PC-9 (cell line): ENCODE results near the gene PSMD6. TPM values are rescaled to one million over a fixed set of nuclear protein-coding genes. Genes with fewer than 3 reads are reported as not detected.

Source experiments
- BruUV-seq: library from RNA; stranded (reverse); fragments of 400-500 nt; replicated peaks from 2 replicates; lab custom pipeline; 2021; lab: Mats Ljungman, UMichigan
- CTCF ChIA-PET: fragments of 300-600 bp; sonication (Branson Sonifier 250); formaldehyde crosslinking; loops from one replicate; lab custom pipeline; 2022; ENCODE audit warnings: antibody characterized with exemption; lab: Charles Lee
- POLR2A ChIA-PET: fragments of 300-600 bp; sonication (Branson Sonifier 250); formaldehyde crosslinking; loops from one replicate; lab custom pipeline; 2022; ENCODE audit warnings: antibody characterized with exemption; ENCODE audit not compliant: unreplicated experiment; lab: Charles Lee
- DNase-seq, 2 experiments: peaks; one replicate each; pipeline versions ENCODE4 v3.0.0 to v3.0.0-alpha.2; 2015 to 2022; ENCODE audit warnings: mixed read lengths in 1 of 2
- H2AFZ ChIP-seq: fragments of 200-600 bp; sonication (generic); 2 replicates; pipeline ENCODE4 v1.8.1; 2017; ENCODE audit warnings: antibody characterized with exemption
- H3F3A ChIP-seq: fragments of 200-600 bp; sonication (generic); 2 replicates; pipeline ENCODE4 v1.8.1; 2017; ENCODE audit warnings: antibody characterized with exemption, mild to moderate bottlenecking, low read depth; ENCODE audit not compliant: insufficient read depth
- H3K27ac ChIP-seq: fragments of 200-600 bp; sonication (generic); 2 replicates; pipeline ENCODE4 v1.6.1; 2016; ENCODE audit warnings: mixed run types
- H3K27me3 ChIP-seq: fragments of 200-600 bp; sonication (generic); 2 replicates; pipeline ENCODE4 v1.6.1; 2016; ENCODE audit warnings: low read depth, mixed run types; ENCODE audit not compliant: insufficient read depth
- H3K36me3 ChIP-seq: fragments of 200-600 bp; sonication (generic); 2 replicates; pipeline ENCODE4 v1.6.1; 2016; ENCODE audit warnings: low read depth, mixed run types
- H3K4me1 ChIP-seq: fragments of 200-600 bp; sonication (generic); replicated peaks from 2 replicates; pipeline ENCODE4 v1.6.1; 2016; ENCODE audit warnings: mixed run types; ENCODE audit not compliant: insufficient read depth
- H3K4me2 ChIP-seq: fragments of 200-600 bp; sonication (generic); 2 replicates; pipeline ENCODE4 v1.6.1; 2017; ENCODE audit warnings: mixed run types
- H3K4me3 ChIP-seq: fragments of 200-600 bp; sonication (generic); 2 replicates; pipeline ENCODE4 v1.6.1; 2016; ENCODE audit warnings: mixed run types
- H3K79me2 ChIP-seq: fragments of 200-600 bp; sonication (generic); 2 replicates; pipeline ENCODE4 v1.6.1; 2017; ENCODE audit warnings: low read depth, mixed run types
- H3K9me2 ChIP-seq: fragments of 200-600 bp; sonication (generic); 2 replicates; pipeline ENCODE4 v1.8.1; 2017; ENCODE audit warnings: mild to moderate bottlenecking; ENCODE audit not compliant: insufficient read depth
- H3K9me3 ChIP-seq: fragments of 200-600 bp; sonication (generic); 2 replicates; pipeline ENCODE4 v1.8.1; 2016; ENCODE audit warnings: low read depth; ENCODE audit not compliant: insufficient read depth
- H4K20me1 ChIP-seq: fragments of 200-600 bp; sonication (generic); 2 replicates; pipeline ENCODE4 v1.8.1; 2017; ENCODE audit not compliant: insufficient read depth
- CTCF ChIP-seq: fragments of 200-600 bp; sonication (generic); conservative IDR thresholded peaks from 2 replicates; pipeline ENCODE4 v1.6.1; 2017; ENCODE audit warnings: mixed run types, antibody characterized with exemption, mild to moderate bottlenecking, moderate library complexity
- EZH2 ChIP-seq: fragments of 200-600 bp; sonication (generic); IDR thresholded peaks from 2 replicates; pipeline ENCODE4 v1.8.0; 2017; ENCODE audit warnings: antibody characterized with exemption, low read depth
- intact Hi-C: fragments of 100-400 bp; cut with micrococcal nuclease; formaldehyde crosslinking; loops from one replicate; pipeline ENCODE4 v1.10.0; 2022; ENCODE audit not compliant: unreplicated experiment
- total RNA-seq: library from RNA; stranded (reverse); gene quantifications from 2 replicates; pipeline ENCODE4 v1.2.3, GENCODE V29; 2021

PSMD6 gene
- total RNA-seq, 1 experiment from 2014 or later = 68.8 TPM

GRCh38 chr3:63988943-63989342 is 34.4 kb downstream of the PSMD6 start:
- POLR2A ChIA-PET = no interaction called here

GRCh38 chr3:63986831-63987230 is 36.5 kb downstream of the PSMD6 start:
- no peak for DNase-seq
- no peaks in the 10 kb centered on the region for H3K27me3 ChIP-seq
- no peaks in the 10 kb centered on the region for H3K79me2 ChIP-seq
- no peak overlapping the region for H2AFZ ChIP-seq
- H3K4me3 ChIP-seq = no peak overlapping the region
- no TSS peak for BruUV-seq
- peaks cover 3% of the 10 kb centered on the region; the same call in 1 of the 2 replicates for H3K36me3 ChIP-seq
- ChIA-PET CTCF (no interaction called here), POLR2A (interaction anchor here (0.8 kb wide), 1 partner anchor 24 kb away, joined by 5 read pairs; no protein-coding TSS in a partner anchor)
- TF ChIP-seq EZH2 (no peak), CTCF (no peak)
- no peaks in the 10 kb centered on the region for H3K9me3 ChIP-seq
- intact Hi-C loops = no loop called here
- H3F3A ChIP-seq = no peaks in the 10 kb centered on the region
- no peaks in the 10 kb centered on the region for H3K9me2 ChIP-seq
- H3K4me2 ChIP-seq = no peak overlapping the region
- peaks cover 4% of the 10 kb centered on the region; the same call in 1 of the 2 replicates for H4K20me1 ChIP-seq
- no peaks in the 10 kb centered on the region for H3K4me1 ChIP-seq
- H3K27ac ChIP-seq = no peak overlapping the region

More at GRCh38 chr3:63988943-63989342, 34.4 kb downstream of the PSMD6 start:
- TF ChIP-seq CTCF (no peak), EZH2 (no peak)
- Histone ChIP-seq H4K20me1 (peaks cover 4% of the 10 kb centered on the region; the same call in 1 of the 2 replicates), H3K27ac (no peak overlapping the region), H3K27me3 (no peaks in the 10 kb centered on the region), H3K9me2 (no peaks in the 10 kb centered on the region), H2AFZ (no peak overlapping the region), H3F3A (no peaks in the 10 kb centered on the region), H3K36me3 (peaks cover 3% of the 10 kb centered on the region; the same call in 1 of the 2 replicates), H3K4me1 (no peaks in the 10 kb centered on the region), H3K9me3 (no peaks in the 10 kb centered on the region), H3K4me3 (no peak overlapping the region), H3K79me2 (no peaks in the 10 kb centered on the region), H3K4me2 (no peak overlapping the region)
- CTCF ChIA-PET = no interaction called here
- DNase-seq = no peak
- BruUV-seq = no TSS peak
- intact Hi-C loops = no loop called here

GRCh38 chr3:63986146-63986545 is 37.1 kb downstream of the PSMD6 start:
- DNase-seq = no peak
- Histone ChIP-seq H3K27ac (no peak overlapping the region), H3K27me3 (no peaks in the 10 kb centered on the region), H3K9me2 (no peaks in the 10 kb centered on the region), H3K4me1 (no peaks in the 10 kb centered on the region), H2AFZ (no peak overlapping the region), H3K79me2 (no peaks in the 10 kb centered on the region), H4K20me1 (peaks cover 4% of the 10 kb centered on the region; the same call in 1 of the 2 replicates), H3K9me3 (no peaks in the 10 kb centered on the region), H3K36me3 (peaks cover 3% of the 10 kb centered on the region; the same call in 1 of the 2 replicates), H3K4me2 (no peak overlapping the region), H3F3A (no peaks in the 10 kb centered on the region), H3K4me3 (no peak overlapping the region)
- BruUV-seq = no TSS peak
- ChIA-PET CTCF (no interaction called here), POLR2A (interaction anchor here (0.8 kb wide), 1 partner anchor 24 kb away, joined by 5 read pairs; no protein-coding TSS in a partner anchor)
- TF ChIP-seq EZH2 (no peak), CTCF (no peak)
- intact Hi-C loops = no loop called here
